Hepatocyte (in vitro differentiated cells): ENCODE measurements around the gene UBQLN1. TPM values are rescaled to one million over a fixed set of nuclear protein-coding genes. Genes with fewer than 3 reads are reported as not detected.

ENCODE experiments used
- DNase-seq: peaks from one replicate; pipeline ENCODE4 v3.0.0-alpha.2; 2016; ENCODE audit warnings: low spot score
- H2AFZ ChIP-seq: fragments of 200-600 bp; sonication (generic); 2 replicates; pipeline ENCODE4 v1.6.0; 2016; ENCODE audit warnings: antibody characterized with exemption, mild to moderate bottlenecking
- H3K27ac ChIP-seq: fragments of 200-600 bp; sonication (generic); 2 replicates; pipeline ENCODE4 v1.5.1; 2016; ENCODE audit warnings: mild to moderate bottlenecking
- H3K27me3 ChIP-seq: fragments of 200-600 bp; sonication (generic); 2 replicates; pipeline ENCODE4 v1.6.1; 2016
- H3K36me3 ChIP-seq: fragments of 200-600 bp; sonication (generic); replicated peaks from 2 replicates; pipeline ENCODE4 v1.5.1; 2016; ENCODE audit warnings: low read depth; ENCODE audit not compliant: insufficient read depth
- H3K4me1 ChIP-seq: fragments of 200-600 bp; sonication (generic); 2 replicates; pipeline ENCODE4 v1.5.1; 2016; ENCODE audit warnings: mild to moderate bottlenecking, moderate library complexity; ENCODE audit not compliant: insufficient read depth
- H3K4me2 ChIP-seq: fragments of 200-600 bp; sonication (generic); 2 replicates; pipeline ENCODE4 v1.6.0; 2016
- H3K4me3 ChIP-seq: fragments of 200-600 bp; sonication (generic); 2 replicates; pipeline ENCODE4 v1.5.1; 2016; ENCODE audit warnings: mild to moderate bottlenecking
- H3K79me2 ChIP-seq: fragments of 200-600 bp; sonication (generic); 2 replicates; pipeline ENCODE4 v1.6.0; 2017; ENCODE audit warnings: mild to moderate bottlenecking
- H3K9me2 ChIP-seq: fragments of 200-600 bp; sonication (generic); replicated peaks from 2 replicates; pipeline ENCODE4 v1.6.0; 2017; ENCODE audit warnings: mild to moderate bottlenecking; ENCODE audit not compliant: insufficient read depth
- H3K9me3 ChIP-seq: fragments of 200-600 bp; sonication (generic); 2 replicates; pipeline ENCODE4 v1.5.1; 2016; ENCODE audit warnings: low read depth, mild to moderate bottlenecking
- H4K20me1 ChIP-seq: fragments of 200-600 bp; sonication (generic); 2 replicates; pipeline ENCODE4 v1.6.0; 2016; ENCODE audit warnings: mild to moderate bottlenecking; ENCODE audit not compliant: insufficient read depth, poor library complexity, severe bottlenecking
- CTCF ChIP-seq: fragments of 200-600 bp; sonication (generic); IDR thresholded peaks from 2 replicates; pipeline ENCODE4 v1.5.1; 2016; ENCODE audit warnings: antibody characterized with exemption, mild to moderate bottlenecking; ENCODE audit not compliant: poor library complexity
- EZH2 ChIP-seq: fragments of 200-600 bp; sonication (generic); IDR thresholded peaks from 2 replicates; pipeline ENCODE4 v1.6.1; 2016; ENCODE audit warnings: antibody characterized with exemption, mild to moderate bottlenecking, borderline replicate concordance
- EZH2phosphoT487 ChIP-seq: fragments of 200-600 bp; sonication (generic); IDR thresholded peaks from one replicate; pipeline ENCODE4 v1.6.1; 2018; ENCODE audit warnings: antibody characterized with exemption, mild to moderate bottlenecking, low read depth, moderate library complexity; ENCODE audit not compliant: unreplicated experiment, severe bottlenecking
- whole genome bisulfite sequencing: methylation state at CpG from one replicate; pipeline ENCODE4 v1.1.6; 2016; ENCODE audit warnings: low lambda C conversion rate; ENCODE audit errors: missing lambda C conversion rate; 5-methylcytosine and 5-hydroxymethylcytosine counted together
- polyA plus RNA-seq: library from polyadenylated mRNA; unstranded; fragments of >200 nt; fragmentation: Nextera tagmentation; extraction: Ambion mirVana; gene quantifications from 2 replicates; pipeline ENCODE4 v1.2.1, GENCODE V29; 2016
- total RNA-seq: library from RNA; depleted of rRNA; stranded (reverse); fragments of >200 nt; gene quantifications from 2 replicates; pipeline ENCODE4 v1.2.3, GENCODE V29; 2014

Gene UBQLN1
- total and polyA plus RNA-seq, 2 experiments from 2014 or later, result 42.6 to 97.1 TPM

- Histone ChIP-seq H3K4me3 (no peak overlapping the region), H3K27me3 (no peaks in the 10 kb centered on the region), H3K4me1 (peaks cover 5% of the 10 kb centered on the region), H3K27ac (no peak overlapping the region), H3K79me2 (peaks cover 35% of the 10 kb centered on the region), H3K4me2 (no peak overlapping the region), H4K20me1 (peaks cover 10% of the 10 kb centered on the region), H3K9me2 (no peaks in the 10 kb centered on the region), H3K9me3 (no peaks in the 10 kb centered on the region), H3K36me3 (peaks cover 3% of the 10 kb centered on the region), H2AFZ (no peak overlapping the region)
- DNase-seq, result no peak
- WGBS, result 71% methylated on average over 5 of the region's 5 CpGs
- no peak for TF ChIP-seq EZH2phosphoT487
- no peak for TF ChIP-seq CTCF
- TF ChIP-seq EZH2, result no peak
These were observed 42.1 kb downstream of the UBQLN1 start for GRCh38 chr9:83665580-83666200.

GRCh38 chr9:83662933-83663332 lies 44.8 kb downstream of the UBQLN1 start:
- Histone ChIP-seq H3K4me2 (no peak overlapping the region), H3K4me1 (peaks cover 5% of the 10 kb centered on the region), H3K9me2 (no peaks in the 10 kb centered on the region), H3K27me3 (no peaks in the 10 kb centered on the region), H3K27ac (no peak overlapping the region), H3K4me3 (no peak overlapping the region), H4K20me1 (peaks cover 13% of the 10 kb centered on the region), H2AFZ (no peak overlapping the region), H3K9me3 (no peaks in the 10 kb centered on the region), H3K36me3 (peaks cover 3% of the 10 kb centered on the region), H3K79me2 (peaks cover 29% of the 10 kb centered on the region)
- DNase-seq, result no peak
- no peak for TF ChIP-seq EZH2phosphoT487
- TF ChIP-seq EZH2, result no peak
- no peak for TF ChIP-seq CTCF
- WGBS, result 100% methylated on average over 3 of the region's 3 CpGs

- no peak for TF ChIP-seq EZH2
- H4K20me1 ChIP-seq, result peaks cover 3% of the 10 kb centered on the region
- no peak for DNase-seq
- WGBS, result 88% methylated on average over 6 of the region's 6 CpGs
- H3K4me2 ChIP-seq, result no peak overlapping the region
- no peaks in the 10 kb centered on the region for H3K9me2 ChIP-seq
- no peaks in the 10 kb centered on the region for H3K9me3 ChIP-seq
- peaks cover 15% of the 10 kb centered on the region for H3K79me2 ChIP-seq
- no peaks in the 10 kb centered on the region for H3K36me3 ChIP-seq
- no peak overlapping the region for H3K4me3 ChIP-seq
- no peak overlapping the region for H3K27ac ChIP-seq
- H3K4me1 ChIP-seq, result no peaks in the 10 kb centered on the region
- no peak overlapping the region for H2AFZ ChIP-seq
- H3K27me3 ChIP-seq, result no peaks in the 10 kb centered on the region
These were observed 50.8 kb downstream of the UBQLN1 start for GRCh38 chr9:83656952-83657351.

GRCh38 chr9:83656032-83656680 lies 51.6 kb downstream of the UBQLN1 start:
- H3K27me3 ChIP-seq, result no peaks in the 10 kb centered on the region
- 94% methylated on average over 2 of the region's 2 CpGs for WGBS
- no peak overlapping the region for H3K4me3 ChIP-seq
- TF ChIP-seq EZH2phosphoT487 (no peak), CTCF (no peak), EZH2 (no peak)
- no peak overlapping the region for H3K4me2 ChIP-seq
- H4K20me1 ChIP-seq, result peaks cover 3% of the 10 kb centered on the region
- no peak for DNase-seq
- H3K27ac ChIP-seq, result no peak overlapping the region
- no peaks in the 10 kb centered on the region for H3K36me3 ChIP-seq
- H2AFZ ChIP-seq, result no peak overlapping the region
- H3K4me1 ChIP-seq, result no peaks in the 10 kb centered on the region
- no peaks in the 10 kb centered on the region for H3K9me2 ChIP-seq
- H3K9me3 ChIP-seq, result no peaks in the 10 kb centered on the region
- peaks cover 10% of the 10 kb centered on the region for H3K79me2 ChIP-seq
